GM12878 (cell line): ENCODE measurements around the gene FGD4. TPM values are rescaled to one million over a fixed set of nuclear protein-coding genes. Genes with fewer than 3 reads are reported as not detected.

ENCODE experiments used
- ATAC-seq: fragments of 200-7000 bp; cut with Tn5 transposase; 3 replicates; pipeline ENCODE4 v1.9.1; 2020; ENCODE audit warnings: mild to moderate bottlenecking, moderate library complexity
- BruUV-seq: library from RNA; stranded (reverse); fragments of 400-500 nt; replicated peaks from 2 replicates; lab custom pipeline; 2021; lab: Mats Ljungman, UMichigan
- CTCF ChIA-PET: fragments of 300-600 bp; sonication (Branson Sonifier 250); formaldehyde crosslinking; extraction: SDS; loops from one replicate; lab custom pipeline; 2021; ENCODE audit warnings: inconsistent platforms; lab: Yijun Ruan, JAX
- POLR2A ChIA-PET: fragments of 350-600 bp; formaldehyde crosslinking; extraction: SDS; loops from one replicate; lab custom pipeline; 2021; ENCODE audit warnings: inconsistent platforms; lab: Charles Lee
- RAD21 ChIA-PET: fragments of 300-600 bp; sonication (Branson Sonifier 250); formaldehyde crosslinking; loops from one replicate; lab custom pipeline; 2023; ENCODE audit warnings: antibody characterized with exemption; ENCODE audit not compliant: unreplicated experiment; lab: Charles Lee
- SMC1A ChIA-PET: fragments of 300-600 bp; sonication (Branson Sonifier 250); formaldehyde crosslinking; loops from one replicate; lab custom pipeline; 2023; ENCODE audit not compliant: unreplicated experiment, uncharacterized antibody; lab: Charles Lee
- DNase-seq: peaks from one replicate; pipeline ENCODE4 v3.0.0-alpha.2; 2011; ENCODE audit warnings: low read depth, low spot score
- FAIRE-seq: peaks from 3 replicates; lab custom pipeline; 2011; peaks lifted over from hg19 to GRCh38; lab: Jason Lieb, UNC
- H2AFZ ChIP-seq: 2 replicates; pipeline ENCODE4 v1.6.0; 2011; ENCODE audit warnings: low read depth, low read length, control low read depth; ENCODE audit not compliant: control insufficient read depth
- H3K27ac ChIP-seq: 2 replicates; pipeline ENCODE4 v1.5.1; 2011; ENCODE audit warnings: control low read depth; ENCODE audit not compliant: control insufficient read depth, insufficient read depth
- H3K27me3 ChIP-seq, 2 experiments: replicated peaks in 1 of 2; 2 replicates each; pipeline versions ENCODE4 v1.6.0 to v1.6.1; 2011; ENCODE audit warnings: low read length in 1 of 2; ENCODE audit not compliant: control insufficient read depth in 2 of 2, insufficient read depth in 2 of 2
- H3K36me3 ChIP-seq, 2 experiments: 2 replicates each; pipeline ENCODE4 v1.5.1; 2011; ENCODE audit warnings: low read length in 1 of 2; ENCODE audit not compliant: control insufficient read depth in 2 of 2, insufficient read depth in 2 of 2
- H3K4me1 ChIP-seq: 2 replicates; pipeline ENCODE4 v1.6.1; 2011; ENCODE audit warnings: mild to moderate bottlenecking, low read length, moderate library complexity, mixed read lengths; ENCODE audit not compliant: control insufficient read depth, insufficient read depth
- H3K4me2 ChIP-seq: 2 replicates; pipeline ENCODE4 v1.6.0; 2011; ENCODE audit warnings: control low read depth; ENCODE audit not compliant: control insufficient read depth, insufficient read depth
- H3K4me3 ChIP-seq: fragments of 200-600 bp; sonication (generic); 2 replicates; pipeline ENCODE4 v1.5.1; 2016
- H3K79me2 ChIP-seq: 2 replicates; pipeline ENCODE4 v1.6.0; 2011; ENCODE audit warnings: low read length; ENCODE audit not compliant: control insufficient read depth, insufficient read depth
- H3K9ac ChIP-seq: 2 replicates; pipeline ENCODE4 v1.8.0; 2011; ENCODE audit warnings: low read length, control low read depth, mixed read lengths; ENCODE audit not compliant: control insufficient read depth, insufficient read depth
- H3K9me3 ChIP-seq: replicated peaks from 3 replicates; pipeline ENCODE4 v1.5.1; 2011; ENCODE audit warnings: mild to moderate bottlenecking, low read length; ENCODE audit not compliant: control insufficient read depth, insufficient read depth
- H4K20me1 ChIP-seq: 2 replicates; pipeline ENCODE4 v1.6.0; 2011; ENCODE audit not compliant: control insufficient read depth, insufficient read depth
- ATF2 ChIP-seq: IDR thresholded peaks from 2 replicates; pipeline ENCODE4 v1.6.1; 2012; ENCODE audit warnings: low read length, inconsistent platforms
- ATF7 ChIP-seq: fragments of 450-650 bp; IDR thresholded peaks from 2 replicates; pipeline ENCODE4 v1.6.1; 2016; ENCODE audit warnings: low read depth, mild to moderate bottlenecking
- CBX5 ChIP-seq: sonication (generic); IDR thresholded peaks from 2 replicates; pipeline ENCODE4 v1.6.1; 2016; ENCODE audit warnings: low read depth, moderate library complexity, mild to moderate bottlenecking, inconsistent platforms
- CREM ChIP-seq: IDR thresholded peaks from 2 replicates; pipeline ENCODE4 v1.6.1; 2014; ENCODE audit warnings: antibody characterized with exemption, low read depth
- EP300 ChIP-seq, 2 experiments: fragments of 150-350 bp in 1 of 2; IDR thresholded peaks; 2 replicates each; pipeline ENCODE4 v1.6.1; 2011 to 2012; ENCODE audit warnings: low read depth in 2 of 2, low read length in 2 of 2, borderline replicate concordance in 1 of 2, improper control_type of control experiment in 1 of 2, inconsistent platforms in 1 of 2; ENCODE audit not compliant: control insufficient read depth in 1 of 2
- GABPA ChIP-seq: IDR thresholded peaks from 2 replicates; pipeline ENCODE4 v1.6.1; 2014; ENCODE audit warnings: antibody characterized with exemption, low read depth, mild to moderate bottlenecking, inconsistent platforms
- HCFC1 ChIP-seq: fragments of 150-350 bp; IDR thresholded peaks from 2 replicates; pipeline ENCODE4 v1.6.1; 2014; ENCODE audit warnings: low read length
- HDAC2 ChIP-seq: fragments of 200-600 bp; sonication (generic); IDR thresholded peaks from 2 replicates; pipeline ENCODE4 v1.6.1; 2017
- NFIC ChIP-seq: IDR thresholded peaks from 2 replicates; pipeline ENCODE4 v1.6.1; 2012; ENCODE audit warnings: low read depth, mild to moderate bottlenecking, inconsistent platforms, low read length, moderate library complexity
- NRF1 ChIP-seq: conservative IDR thresholded peaks from 2 replicates; pipeline ENCODE4 v1.6.1; 2011; ENCODE audit warnings: mild to moderate bottlenecking, low read depth, low read length, improper control_type of control experiment
- PML ChIP-seq: IDR thresholded peaks from 2 replicates; pipeline ENCODE4 v1.6.1; 2012; ENCODE audit warnings: low read length, inconsistent platforms
- RUNX3 ChIP-seq: IDR thresholded peaks from 2 replicates; pipeline ENCODE4 v1.6.1; 2012; ENCODE audit warnings: low read length, inconsistent platforms
- SRF ChIP-seq, 2 experiments: IDR thresholded peaks; 2 replicates each; pipeline ENCODE4 v1.6.1; 2011; ENCODE audit warnings: low read depth in 2 of 2, low read length in 2 of 2, mild to moderate bottlenecking in 1 of 2, moderate library complexity in 1 of 2
- USF1 ChIP-seq: IDR thresholded peaks from 2 replicates; pipeline ENCODE4 v1.6.1; 2011; ENCODE audit warnings: borderline replicate concordance, low read depth, mild to moderate bottlenecking, moderate library complexity, mixed read lengths, low read length; ENCODE audit not compliant: insufficient read depth; ENCODE audit errors: extremely low read length
- WRNIP1 ChIP-seq: IDR thresholded peaks from 2 replicates; pipeline ENCODE4 v1.6.1; 2011; ENCODE audit warnings: low read depth, low read length, improper control_type of control experiment, borderline replicate concordance
- WGBS: methylation state at CpG from one replicate; pipeline ENCODE4 v1.1.6; 2016; ENCODE audit warnings: low lambda C conversion rate; ENCODE audit not compliant: insufficient replicate concordance, insufficient coverage; ENCODE audit errors: missing lambda C conversion rate; 5-methylcytosine and 5-hydroxymethylcytosine counted together
- in situ Hi-C: fragments of 300-500 bp; cut with MboI; formaldehyde crosslinking; loops from 9 replicates; pipeline ENCODE4 v1.14.3; 2018; ENCODE audit warnings: mixed read lengths
- intact Hi-C: fragments of 100-400 bp; cut with micrococcal nuclease; formaldehyde crosslinking; loops from one replicate; pipeline ENCODE4 v1.14.2; 2022; ENCODE audit not compliant: unreplicated experiment
- polyA plus RNA-seq, 11 experiments: library from polyadenylated mRNA; depleted of rRNA in 4 of 11; unstranded in 6 of 11; stranded (reverse) in 5 of 11; fragments of >200 nt; fragmentation: Nextera tagmentation in 4 of 11; fragmentation: Illumina TruSeq in 1 of 11; extraction: Ambion mirVana in 4 of 11; extraction: Trizol in 1 of 11; gene quantifications; 1 replicate in 1 of 11; 2 replicates in 10 of 11; pipeline versions ENCODE4 v1.2.1 to v1.2.3, GENCODE V29; 2011 to 2016; ENCODE audit warnings: inconsistent platforms in 2 of 11, missing spikeins in 2 of 11, low read depth in 1 of 11
- total RNA-seq, 4 experiments: library from RNA; depleted of rRNA in 3 of 4; stranded (reverse); fragments of >200 nt in 3 of 4; fragmentation: Illumina TruSeq in 1 of 4; extraction: Trizol in 1 of 4; gene quantifications; 2 replicates each; pipeline versions ENCODE4 v1.2.1 to v1.2.3, GENCODE V29; 2013 to 2021
- TF ChIP-seq, protein P1 (sequence below): IDR thresholded peaks from 2 replicates; pipeline ENCODE4 v1.6.1; 2011; ENCODE audit warnings: borderline replicate concordance, low read depth, mild to moderate bottlenecking, moderate library complexity, low read length; ENCODE audit not compliant: insufficient read depth, poor library complexity, severe bottlenecking

The FGD4 gene
- total and polyA plus RNA-seq, 10 of the 15 experiments (the other 5 are each of a cell fraction or from before 2014, with no cell fraction given): 0.01 to 0.18 (median 0.08) TPM; not detected in 3

DNA sequence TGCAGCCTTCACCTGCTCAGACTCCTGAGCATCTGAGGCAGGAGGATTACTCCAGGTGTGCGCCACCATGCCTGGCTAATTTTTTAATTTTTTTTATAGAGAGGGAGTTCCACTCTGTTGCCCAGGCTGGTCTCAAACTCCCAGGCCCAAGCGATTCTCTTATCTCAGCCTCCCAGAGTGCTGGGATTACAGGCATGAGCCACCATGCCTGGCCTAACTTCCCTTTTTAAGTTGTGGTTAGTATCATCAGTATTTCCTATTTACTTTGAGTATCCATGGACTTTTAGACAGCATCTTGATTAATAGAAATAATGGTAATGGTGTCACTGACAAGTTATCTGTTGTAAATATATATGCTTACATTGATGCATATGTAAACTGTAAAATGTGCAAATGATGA is 116.9 kb downstream of the FGD4 start:
- RAD21 ChIA-PET: no interaction called here
- POLR2A ChIA-PET: no interaction called here
- Histone ChIP-seq H3K4me1 (no peaks in the 10 kb centered on the region), H3K4me2 (no peak overlapping the region), H3K9me3 (no peaks in the 10 kb centered on the region), H3K9ac (no peak overlapping the region)
- no peak for FAIRE-seq
- WGBS: 50% methylated on average over 2 of the region's 2 CpGs
- no TSS peak for BruUV-seq
- in situ Hi-C loops: no loop called here
- TF ChIP-seq CBX5 (no peak), RUNX3 (no peak), CREM (no peak), GABPA (no peak), WRNIP1 (no peak), NRF1 (no peak), HCFC1 (no peak)
- TF ChIP-seq, all 136 proteins: peak for 0
- Histone ChIP-seq H3K27ac (no peak overlapping the region), H2AFZ (no peak overlapping the region), H3K4me3 (no peak overlapping the region), H3K79me2 (no peaks in the 10 kb centered on the region), H3K36me3 (no peaks in the 10 kb centered on the region), H4K20me1 (no peaks in the 10 kb centered on the region), H3K27me3 (no peaks in the 10 kb centered on the region)
- ChIA-PET CTCF (no interaction called here), SMC1A (no interaction called here)
- ATAC-seq (no peak), DNase-seq (no peak)
- intact Hi-C loops: no loop called here

GRCh38 chr12:32517966-32518365 is 118.6 kb downstream of the FGD4 start:
- intact Hi-C loops: no loop called here
- H3K9ac ChIP-seq: no peak overlapping the region
- WGBS: 90% methylated on average over 5 of the region's 5 CpGs
- H3K27me3 ChIP-seq: no peaks in the 10 kb centered on the region
- H3K4me2 ChIP-seq: no peak overlapping the region
- no peaks in the 10 kb centered on the region for H4K20me1 ChIP-seq
- no peaks in the 10 kb centered on the region for H3K9me3 ChIP-seq
- ATAC-seq: no peak
- no peak overlapping the region for H3K27ac ChIP-seq
- FAIRE-seq: no peak
- H3K4me3 ChIP-seq: no peak overlapping the region
- ChIA-PET POLR2A (no interaction called here), SMC1A (interaction anchor here (0.6 to 1.0 kb wide), 2 partner anchors 10 to 23 kb away, joined by 3 read pairs; no protein-coding TSS in a partner anchor), CTCF (no interaction called here), RAD21 (interaction anchor here (0.6 kb wide), 1 partner anchor 155 kb away, joined by 3 read pairs; no protein-coding TSS in a partner anchor)
- in situ Hi-C loops: no loop called here
- no peaks in the 10 kb centered on the region for H3K36me3 ChIP-seq
- H3K4me1 ChIP-seq: peaks cover 9% of the 10 kb centered on the region
- BruUV-seq: no TSS peak
- no peaks in the 10 kb centered on the region for H3K79me2 ChIP-seq
- DNase-seq: no peak
- H2AFZ ChIP-seq: no peak overlapping the region
- TF ChIP-seq NFIC (no peak), USF1 (no peak), SRF (IDR thresholded peaks at IDR 0.05; ENCODE audit: low read depth in 2 of 2, low read length in 2 of 2) (no peak), PML (no peak), EP300 (IDR thresholded peaks at IDR 0.05; ENCODE audit: borderline replicate concordance in 1 of 2, control insufficient read depth in 1 of 2, low read depth in 2 of 2, low read length in 2 of 2) (no peak), ATF7 (no peak), HDAC2 (no peak), ATF2 (no peak)
- TF ChIP-seq, protein P1, sequence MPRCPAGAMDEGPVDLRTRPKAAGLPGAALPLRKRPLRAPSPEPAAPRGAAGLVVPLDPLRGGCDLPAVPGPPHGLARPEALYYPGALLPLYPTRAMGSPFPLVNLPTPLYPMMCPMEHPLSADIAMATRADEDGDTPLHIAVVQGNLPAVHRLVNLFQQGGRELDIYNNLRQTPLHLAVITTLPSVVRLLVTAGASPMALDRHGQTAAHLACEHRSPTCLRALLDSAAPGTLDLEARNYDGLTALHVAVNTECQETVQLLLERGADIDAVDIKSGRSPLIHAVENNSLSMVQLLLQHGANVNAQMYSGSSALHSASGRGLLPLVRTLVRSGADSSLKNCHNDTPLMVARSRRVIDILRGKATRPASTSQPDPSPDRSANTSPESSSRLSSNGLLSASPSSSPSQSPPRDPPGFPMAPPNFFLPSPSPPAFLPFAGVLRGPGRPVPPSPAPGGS: no peak
